ENCODE measurements around the gene TNK1.
"Not testable (repeated sequence)": the region's sequence is repeated elsewhere in the genome, so short reads cannot be mapped to it uniquely, and the experiment has no call there.

TNK1 gene

GRCh38 chr17:7355053-7355452 is 25.8 kb upstream of the TNK1 start, which contains the start of gene TMEM95:
Gene TMEM95, plus strand, starts transcription at chr17:7355156. Its CDS starts 49 bp downstream, at chr17:7355205.
- no peak for DNase-seq (ENCODE audit: low read depth in 1 of 2, low spot score in 1 of 2)

- no peak for DNase-seq (ENCODE audit: low read depth in 1 of 2, low spot score in 1 of 2)
Observed at GRCh38 chr17:7355573-7355972, 25.3 kb upstream of the TNK1 start.

- peak; percentile 72 to 73 for DNase-seq (ENCODE audit: low read depth in 1 of 2, low spot score in 1 of 2)
Observed at GRCh38 chr17:7356072-7356549, 24.8 kb upstream of the TNK1 start.

- no peak for DNase-seq (ENCODE audit: low read depth in 1 of 2, low spot score in 1 of 2)
Observed at GRCh38 chr17:7356756-7357155, 24.1 kb upstream of the TNK1 start.

GRCh38 chr17:7357381-7357780 is 23.5 kb upstream of the TNK1 start:
- no peak for DNase-seq (ENCODE audit: low read depth in 1 of 2, low spot score in 1 of 2)

- DNase-seq (ENCODE audit: low read depth in 1 of 2, low spot score in 1 of 2) = no peak
Observed at GRCh38 chr17:7361906-7362305, 19.0 kb upstream of the TNK1 start.

- DNase-seq (ENCODE audit: low read depth in 1 of 2, low spot score in 1 of 2) = no peak
Observed at GRCh38 chr17:7363311-7363710, 17.6 kb upstream of the TNK1 start.

GRCh38 chr17:7365963-7366362 is 14.9 kb upstream of the TNK1 start:
- DNase-seq (ENCODE audit: low read depth in 1 of 2, low spot score in 1 of 2) = not testable (repeated sequence)

GRCh38 chr17:7367083-7367482 is 13.8 kb upstream of the TNK1 start:
- no peak for DNase-seq (ENCODE audit: low read depth in 1 of 2, low spot score in 1 of 2)

GRCh38 chr17:7367918-7368598 is 12.8 kb upstream of the TNK1 start:
- DNase-seq (ENCODE audit: low read depth in 1 of 2, low spot score in 1 of 2) = no peak

- not testable (repeated sequence) for DNase-seq (ENCODE audit: low read depth in 1 of 2, low spot score in 1 of 2)
Observed at GRCh38 chr17:7368599-7368994, 12.3 kb upstream of the TNK1 start.

- no peak for DNase-seq (ENCODE audit: low read depth in 1 of 2, low spot score in 1 of 2)
Observed at GRCh38 chr17:7369825-7370224, 11.1 kb upstream of the TNK1 start.

- DNase-seq (ENCODE audit: low read depth in 1 of 2, low spot score in 1 of 2) = no peak
Observed at GRCh38 chr17:7370853-7371252, 10.0 kb upstream of the TNK1 start.

GRCh38 chr17:7374353-7374752 is 6.5 kb upstream of the TNK1 start:
- DNase-seq (ENCODE audit: low read depth in 1 of 2, low spot score in 1 of 2) = no peak

GRCh38 chr17:7379134-7379533 is 1.8 kb upstream of the TNK1 start:
- DNase-seq (ENCODE audit: low read depth in 1 of 2, low spot score in 1 of 2) = no peak

GRCh38 chr17:7380321-7380720 is 568 bp upstream of the TNK1 start:
- no peak for DNase-seq (ENCODE audit: low read depth in 1 of 2, low spot score in 1 of 2)

- DNase-seq (ENCODE audit: low read depth in 1 of 2, low spot score in 1 of 2) = no peak
Observed at GRCh38 chr17:7382901-7383300, 2.0 kb downstream of the TNK1 start.

- no peak for DNase-seq (ENCODE audit: low read depth in 1 of 2, low spot score in 1 of 2)
Observed at GRCh38 chr17:7383371-7383741, 2.5 kb downstream of the TNK1 start.

GRCh38 chr17:7383742-7384488 is 3.0 kb downstream of the TNK1 start:
- DNase-seq (ENCODE audit: low read depth in 1 of 2, low spot score in 1 of 2) = peak; percentile 61 to 72

GRCh38 chr17:7384489-7385081 is 3.7 kb downstream of the TNK1 start:
- DNase-seq (ENCODE audit: low read depth in 1 of 2, low spot score in 1 of 2) = no peak

GRCh38 chr17:7388856-7389255 is 8.0 kb downstream of the TNK1 start:
- DNase-seq (ENCODE audit: low read depth in 1 of 2, low spot score in 1 of 2) = no peak
